Choroid plexus epithelial cell (primary cell): ENCODE measurements around the gene SLC2A1.

Source experiments
- DNase-seq: peaks from one replicate; pipeline ENCODE4 v3.0.0-alpha.2; 2010; ENCODE audit warnings: low read depth
- H3K4me3 ChIP-seq: 2 replicates; pipeline ENCODE4 v1.5.1; 2011; ENCODE audit warnings: low read depth, mild to moderate bottlenecking, control low read depth, low read length, moderate library complexity
- CTCF ChIP-seq: conservative IDR thresholded peaks from 2 replicates; pipeline ENCODE4 v1.5.1; 2011; ENCODE audit warnings: low read depth, mild to moderate bottlenecking, control low read depth, inconsistent platforms, low read length, moderate library complexity

The SLC2A1 gene

DNA sequence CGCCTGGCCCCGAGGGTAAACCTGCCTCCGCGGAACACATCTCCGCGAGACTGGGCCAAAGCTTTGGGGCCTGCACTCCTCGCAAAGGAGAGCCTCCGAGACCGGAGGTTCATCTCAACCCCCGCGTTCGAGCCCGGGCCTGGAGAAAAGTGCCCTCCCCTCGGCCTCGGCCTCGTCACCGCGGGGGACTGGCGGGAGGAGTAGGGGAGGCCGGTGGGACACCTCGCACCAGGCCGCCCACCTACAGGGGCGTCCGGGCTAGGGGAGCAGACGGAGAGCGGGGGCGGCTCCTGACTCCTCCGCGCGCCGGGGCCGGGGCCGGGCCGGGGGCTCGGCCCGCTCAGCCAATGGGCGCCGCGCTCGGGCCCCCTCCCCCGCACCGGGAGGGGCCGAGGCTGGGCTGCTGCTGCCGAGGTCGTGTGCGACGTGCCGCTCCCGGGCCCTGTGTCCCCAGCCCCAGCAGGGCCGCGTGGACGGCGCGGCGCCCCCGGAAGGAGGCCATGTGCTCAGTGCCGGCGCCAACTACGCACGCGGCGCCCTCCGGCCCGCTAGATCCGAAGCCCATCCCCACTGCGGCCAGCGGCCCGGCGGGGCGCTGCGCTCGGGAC is 684 bp downstream of the SLC2A1 start:
- no peak for TF ChIP-seq CTCF
- H3K4me3 ChIP-seq: peak overlapping the region; percentile 81
- no peak for DNase-seq

GRCh38 chr1:42957229-42957879 is 1.3 kb downstream of the SLC2A1 start:
- TF ChIP-seq CTCF: no peak
- DNase-seq: no peak
- peak overlapping the region; percentile 81 for H3K4me3 ChIP-seq

DNA sequence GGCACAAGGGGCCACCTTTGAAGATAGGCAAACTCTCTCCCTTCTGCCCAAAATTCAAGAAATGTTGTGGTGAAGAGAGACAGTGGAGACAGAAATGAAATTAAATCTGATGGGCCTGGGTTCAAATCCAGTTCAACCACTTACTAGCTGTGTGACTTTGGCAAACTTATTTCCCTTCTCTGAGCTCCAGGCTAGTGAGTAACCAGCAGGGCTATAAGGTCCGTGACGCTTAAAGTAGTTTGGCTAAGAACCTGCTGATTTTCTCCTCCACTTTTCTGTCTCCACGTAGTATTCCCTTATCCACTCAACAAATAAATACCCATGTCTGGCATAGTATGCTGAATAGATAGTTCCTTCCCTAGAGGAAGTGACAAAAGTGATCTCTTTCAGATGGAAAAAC is 1.9 kb downstream of the SLC2A1 start:
- TF ChIP-seq CTCF: no peak
- DNase-seq: no peak
- peak overlapping the region; percentile 81 for H3K4me3 ChIP-seq

DNA sequence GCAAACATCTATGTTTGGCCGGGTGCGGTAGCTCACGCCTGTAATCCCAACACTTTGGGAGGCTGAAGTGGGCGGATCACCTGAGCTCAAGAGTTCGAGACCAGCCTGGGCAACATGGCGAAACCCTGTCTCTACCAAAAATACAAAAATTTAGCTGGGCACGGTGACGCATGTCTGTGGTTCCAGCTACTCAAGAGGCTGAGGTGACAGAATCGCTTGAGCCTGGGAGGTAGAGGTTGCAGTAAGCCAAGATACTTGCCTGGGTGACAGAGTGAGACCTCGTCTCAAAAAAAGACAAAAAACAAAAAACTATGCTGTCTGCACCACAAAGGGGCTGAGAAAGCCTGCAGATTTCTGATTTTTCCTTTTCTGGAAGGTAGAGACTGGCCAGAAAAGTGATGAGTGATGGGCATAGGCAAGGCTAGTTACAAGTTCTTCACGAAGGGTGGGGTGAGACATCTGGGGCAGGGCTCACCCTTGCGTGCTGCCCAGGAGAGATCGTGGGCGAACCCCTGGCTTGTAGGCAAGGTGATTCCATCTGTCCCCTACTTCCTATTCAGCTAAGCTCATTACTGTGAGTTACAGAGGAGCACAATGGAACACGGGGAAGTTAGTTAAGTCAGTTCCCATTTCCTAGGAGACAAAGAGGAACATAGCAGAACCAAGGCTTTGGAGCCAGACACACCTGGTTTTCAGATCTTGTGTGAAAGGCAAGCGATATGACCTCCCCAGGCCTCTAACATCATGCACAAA is 3.2 kb downstream of the SLC2A1 start:
- DNase-seq: no peak
- TF ChIP-seq CTCF: no peak
- H3K4me3 ChIP-seq: no peak overlapping the region

DNA sequence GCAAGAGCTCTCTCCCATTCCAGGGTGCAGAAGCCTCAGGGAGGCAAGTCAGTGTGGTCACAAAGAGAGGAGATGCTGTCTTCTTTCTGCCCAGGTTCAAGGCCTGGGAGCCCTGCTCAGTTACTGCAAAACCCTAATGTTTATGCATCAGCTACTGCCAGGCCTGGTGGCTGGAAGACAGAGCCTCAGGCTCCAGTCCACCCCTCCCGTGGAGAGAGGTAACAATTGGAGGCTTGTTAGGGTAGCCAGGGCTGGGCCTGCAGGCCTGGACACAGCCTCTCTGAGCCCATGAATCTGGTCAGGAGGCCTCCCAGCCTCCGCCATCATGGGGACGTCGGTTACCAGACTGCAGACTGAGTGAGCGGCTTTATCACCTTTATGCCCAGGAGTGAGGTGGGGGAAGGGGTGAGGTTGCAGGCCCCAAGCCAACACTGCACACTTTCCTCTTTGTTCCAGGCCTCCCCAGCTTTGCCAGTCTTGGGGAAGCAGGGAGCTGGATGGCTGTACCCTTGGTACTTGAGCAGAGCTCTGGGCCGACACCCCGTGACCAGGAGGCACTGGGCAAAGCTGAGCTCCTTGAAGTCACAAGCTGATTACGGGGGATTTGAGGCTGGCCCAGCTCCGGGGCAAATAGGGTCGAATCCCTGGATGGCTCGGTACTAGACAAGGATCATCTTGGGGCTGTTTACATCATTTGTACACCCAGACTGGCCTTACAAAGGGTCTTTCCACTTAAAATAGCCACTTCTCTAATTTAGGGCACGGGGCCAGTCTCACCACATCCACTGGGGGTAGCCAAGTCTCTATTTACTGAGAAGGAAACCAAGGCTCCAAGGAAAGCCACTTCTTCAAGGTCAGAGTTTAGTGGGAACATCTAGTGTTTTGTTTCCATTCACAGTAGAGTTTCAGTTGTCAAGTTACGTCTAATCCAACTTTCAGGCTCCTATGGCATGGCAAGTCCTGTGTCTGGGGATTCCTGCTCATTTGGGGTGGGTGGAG is 5.2 kb downstream of the SLC2A1 start:
- DNase-seq: no peak
- no peak for TF ChIP-seq CTCF
- H3K4me3 ChIP-seq: no peak overlapping the region

DNA sequence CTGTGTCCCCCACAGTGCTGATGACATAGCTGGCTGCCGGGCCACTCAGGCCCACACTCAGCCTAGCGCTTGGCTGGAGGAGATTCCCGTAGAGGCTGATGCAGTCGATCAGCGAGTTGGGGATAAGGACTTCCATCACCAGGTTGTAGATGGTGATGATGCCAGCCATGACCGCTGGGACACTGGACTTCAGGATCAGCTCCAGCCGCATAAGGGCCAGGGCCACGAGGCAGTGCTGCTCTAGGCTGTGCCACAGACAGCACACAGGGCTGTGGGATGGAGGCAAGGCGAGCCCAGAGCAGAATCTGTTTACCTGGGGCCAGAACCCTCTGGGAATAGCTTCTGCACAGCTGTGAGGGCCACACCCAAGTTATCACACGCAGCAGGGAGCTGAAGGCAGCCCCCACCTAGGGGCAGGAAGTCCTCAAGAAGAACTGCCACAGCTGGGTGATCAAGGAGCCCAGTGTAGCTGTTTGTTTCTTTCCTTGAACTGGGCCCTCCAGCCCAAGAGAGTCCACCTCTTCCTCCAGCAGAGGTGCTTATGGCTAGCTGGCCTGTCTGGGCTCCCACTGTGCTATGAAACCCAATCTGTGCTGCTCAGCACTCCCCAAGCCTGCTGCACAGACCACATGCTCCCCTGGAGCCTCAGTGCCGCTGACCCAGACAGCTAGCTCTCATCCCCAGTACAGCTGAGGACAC is 6.2 kb downstream of the SLC2A1 start:
- DNase-seq: peak; percentile 95
- H3K4me3 ChIP-seq: no peak overlapping the region
- TF ChIP-seq CTCF: no peak
